ENCODE results near the gene COQ7.

Gene COQ7

GRCh38 chr16:19086322-19087199 lies 19.1 kb downstream of the COQ7 start:
- DNase-seq: peak; percentile 52

- no peak for DNase-seq
Observed at GRCh38 chr16:19088341-19088916, 21.0 kb downstream of the COQ7 start.

DNA sequence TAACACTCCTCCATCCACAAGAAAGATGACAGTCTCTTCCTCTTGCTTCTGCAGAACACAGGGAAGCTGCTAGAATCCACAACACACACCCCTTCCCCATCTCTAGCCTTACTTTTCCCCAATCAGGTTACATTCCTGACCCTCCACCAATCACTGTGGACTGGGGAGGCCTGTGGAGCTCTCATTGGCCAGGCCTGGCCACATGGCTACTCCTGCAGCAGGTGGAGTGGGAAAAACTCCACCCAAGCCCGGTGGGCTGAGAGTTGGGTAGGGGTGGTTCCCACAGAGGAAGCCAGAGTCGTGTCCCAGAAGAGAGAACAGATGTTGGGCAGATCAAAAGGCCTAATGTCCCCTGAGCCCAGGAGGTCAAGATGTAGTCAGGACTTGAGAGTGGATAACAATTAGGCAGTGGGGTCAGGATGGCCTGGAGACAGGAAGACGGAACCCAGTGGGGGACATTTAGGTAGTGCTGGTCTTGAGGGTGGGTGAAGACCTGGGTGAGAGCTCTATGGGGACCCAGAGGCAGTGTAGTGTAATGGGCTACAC lies 22.1 kb downstream of the COQ7 start:
- DNase-seq: no peak

DNA sequence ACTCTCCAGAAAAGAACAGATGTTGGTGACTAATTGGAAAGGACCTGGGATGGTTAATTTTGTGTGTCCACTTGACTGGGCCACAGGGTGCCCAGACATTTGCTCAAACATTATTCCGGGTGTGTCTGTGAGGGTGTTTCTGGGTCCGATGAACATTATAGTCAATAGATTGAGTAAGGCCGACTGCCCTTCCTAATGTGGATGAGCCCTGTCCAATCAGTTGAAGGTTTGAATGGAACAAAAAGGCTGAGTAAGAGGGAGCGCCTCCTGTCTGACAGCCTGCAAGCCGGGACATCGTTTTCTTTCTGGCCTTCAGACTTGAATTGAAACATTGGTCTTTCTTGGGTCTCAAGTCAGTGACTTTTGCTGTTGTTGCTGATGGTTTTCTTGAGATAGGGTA lies 23.5 kb downstream of the COQ7 start:
- no peak for DNase-seq

GRCh38 chr16:19092653-19093410 lies 25.4 kb downstream of the COQ7 start:
- no peak for DNase-seq

DNA sequence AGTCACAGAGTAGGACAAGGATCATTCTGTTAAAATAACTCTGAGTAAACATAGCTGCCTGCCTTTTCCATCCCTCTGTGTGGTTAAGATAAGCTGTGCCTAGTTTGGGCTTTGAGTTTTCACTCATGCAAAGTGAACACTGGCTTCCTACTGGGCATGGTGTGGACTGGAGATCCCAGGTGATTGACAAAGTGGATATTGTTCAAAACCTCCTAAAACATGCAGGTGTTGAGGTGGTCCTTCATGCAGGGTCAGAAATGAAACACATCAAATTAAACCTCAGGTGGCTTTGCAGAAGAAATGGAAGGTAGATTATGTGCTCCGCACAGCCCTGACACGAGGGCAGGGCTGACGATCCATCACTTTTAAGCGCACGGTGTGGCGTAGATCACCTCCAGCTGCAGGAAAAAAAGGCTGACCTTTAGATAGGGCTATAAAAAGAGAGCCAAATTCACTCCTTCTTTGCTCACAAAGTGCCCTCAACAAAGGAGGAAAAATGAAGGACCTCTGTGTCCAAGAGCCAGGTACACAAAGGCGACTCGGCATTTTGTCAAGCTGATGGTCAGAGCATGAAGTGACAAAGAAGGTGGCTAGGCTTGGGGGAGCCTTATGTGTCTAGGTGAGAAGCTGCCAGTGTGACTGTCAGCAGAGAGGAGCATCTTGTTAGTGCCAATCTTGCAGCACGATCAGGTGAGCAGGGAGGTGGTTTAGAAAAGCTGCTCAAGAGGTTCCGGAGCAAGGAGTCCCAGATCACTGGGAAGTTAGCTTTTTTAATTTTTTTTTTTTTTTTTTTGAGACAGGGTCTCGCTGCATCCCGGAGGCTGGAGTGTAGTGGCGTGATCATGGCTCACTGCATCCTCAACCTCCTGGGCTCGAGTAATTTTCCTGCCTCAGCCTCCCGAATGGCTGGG lies 26.5 kb downstream of the COQ7 start:
- no peak for DNase-seq

- DNase-seq: no peak
Observed at GRCh38 chr16:19094542-19095365, 27.3 kb downstream of the COQ7 start.

DNA sequence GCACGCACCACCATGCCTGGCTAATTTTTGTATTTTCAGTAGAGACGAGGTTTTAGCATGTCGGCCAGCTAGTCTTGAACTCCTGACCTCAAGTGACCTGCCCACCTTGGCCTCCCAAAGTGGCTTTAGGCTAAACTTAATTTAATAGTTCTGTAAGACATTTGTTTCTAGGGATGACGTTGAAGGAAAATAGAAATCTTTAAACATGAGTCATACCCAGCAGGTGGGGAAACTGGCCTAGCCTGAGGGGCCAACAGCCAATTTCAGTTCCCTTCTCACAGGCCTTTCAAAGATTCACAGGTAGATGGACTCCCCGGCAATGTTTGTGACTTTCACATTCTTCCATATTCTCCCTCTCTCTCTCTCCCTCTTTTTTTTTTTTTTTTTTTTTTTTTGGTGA lies 28.2 kb downstream of the COQ7 start:
- no peak for DNase-seq

GRCh38 chr16:19098173-19098572 lies 30.8 kb downstream of the COQ7 start:
- DNase-seq: no peak

GRCh38 chr16:19102187-19102872 lies 34.9 kb downstream of the COQ7 start:
- DNase-seq: no peak

DNA sequence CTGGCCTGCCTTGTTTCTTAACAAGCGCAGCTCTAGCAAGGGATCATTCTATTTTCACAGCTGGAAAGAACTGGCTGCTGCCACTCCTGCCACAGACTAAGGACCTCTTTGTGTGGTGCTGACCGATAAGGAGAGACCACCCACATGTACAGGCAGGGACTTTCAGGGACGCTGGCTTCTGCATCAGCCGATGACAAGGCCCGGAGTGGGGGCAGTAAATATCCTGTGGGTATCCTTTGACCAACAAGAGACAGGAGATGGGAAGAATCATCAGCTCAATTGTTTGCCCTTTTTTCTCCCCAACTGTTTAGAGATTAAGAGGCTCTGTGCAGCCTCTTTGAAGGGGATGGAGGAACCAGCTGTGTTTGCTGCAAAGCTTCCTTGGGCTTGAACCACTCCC lies 37.2 kb downstream of the COQ7 start:
- no peak for DNase-seq

DNA sequence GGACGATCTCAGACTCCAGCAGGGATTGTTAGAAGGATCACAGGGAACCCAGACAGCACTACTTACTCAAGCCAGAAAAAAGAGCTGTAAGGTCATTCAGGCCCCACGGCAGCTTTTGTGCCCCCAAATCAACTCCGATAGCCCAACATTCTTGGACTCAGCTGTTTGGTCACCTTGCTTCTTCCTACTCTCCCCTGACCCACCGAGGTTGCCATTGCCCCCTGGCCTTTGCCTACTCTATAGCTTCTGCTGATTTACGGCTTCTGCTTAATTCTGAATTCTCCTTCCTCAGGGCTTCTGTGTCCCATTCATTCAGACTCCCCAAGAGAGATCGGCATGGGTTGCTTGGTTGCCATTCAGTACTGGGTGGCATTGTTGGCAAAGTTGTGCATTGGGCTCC lies 37.7 kb downstream of the COQ7 start:
- DNase-seq: no peak

DNA sequence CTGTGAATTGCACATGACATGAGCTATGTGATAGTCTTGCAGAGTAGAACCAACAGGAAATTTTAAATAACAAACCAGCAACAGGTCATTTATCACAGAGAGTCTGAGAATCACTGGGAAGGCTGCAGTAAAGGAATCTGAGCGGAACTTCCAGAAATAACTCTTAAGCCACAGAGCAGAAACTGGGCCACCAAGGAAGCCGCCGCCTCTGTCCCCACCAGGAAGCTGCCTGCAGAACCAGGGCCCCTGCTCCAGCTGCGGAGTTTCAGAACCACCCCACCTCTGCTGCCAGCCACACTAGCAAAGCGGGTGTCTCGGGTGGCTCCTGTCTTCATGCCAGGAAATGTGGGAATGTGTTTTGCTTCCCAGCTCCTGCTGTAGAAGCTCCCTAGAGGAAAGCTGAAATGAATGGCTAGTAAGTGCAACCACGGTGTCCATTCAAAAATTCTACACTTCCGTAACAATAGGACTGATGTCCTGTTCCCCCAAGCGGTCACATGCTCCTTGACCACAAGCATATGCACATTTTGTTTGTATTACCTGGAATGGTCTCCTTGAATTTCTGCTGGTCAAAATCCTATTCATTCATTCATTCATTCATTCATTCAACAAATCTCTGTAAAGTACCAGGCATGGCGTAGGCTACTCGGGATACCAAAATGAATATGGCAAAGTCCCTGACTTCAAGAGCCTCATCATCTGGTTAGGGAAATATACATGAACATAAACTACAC lies 38.6 kb downstream of the COQ7 start:
- no peak for DNase-seq

DNA sequence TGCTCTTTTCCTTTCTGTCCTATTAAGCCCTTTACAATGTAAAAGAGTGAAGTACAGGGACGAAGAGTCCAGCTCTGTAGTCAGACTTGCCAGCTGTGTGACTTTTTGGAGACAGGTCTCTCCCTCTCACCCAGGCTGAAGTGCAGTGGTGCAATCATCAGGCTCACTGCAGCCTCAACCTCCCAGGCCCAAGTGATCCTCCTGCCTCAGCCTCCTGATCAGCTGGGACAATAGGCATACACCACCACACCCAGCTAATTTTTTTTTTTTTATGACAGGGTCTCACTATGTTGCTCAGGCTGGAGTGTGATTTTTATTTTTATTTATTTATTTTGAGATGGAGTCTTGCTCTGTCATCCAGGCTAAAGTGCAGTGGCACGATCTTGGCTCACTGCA lies 39.2 kb downstream of the COQ7 start:
- no peak for DNase-seq

- DNase-seq: no peak
Observed at GRCh38 chr16:19108409-19109287, 41.2 kb downstream of the COQ7 start.

DNA sequence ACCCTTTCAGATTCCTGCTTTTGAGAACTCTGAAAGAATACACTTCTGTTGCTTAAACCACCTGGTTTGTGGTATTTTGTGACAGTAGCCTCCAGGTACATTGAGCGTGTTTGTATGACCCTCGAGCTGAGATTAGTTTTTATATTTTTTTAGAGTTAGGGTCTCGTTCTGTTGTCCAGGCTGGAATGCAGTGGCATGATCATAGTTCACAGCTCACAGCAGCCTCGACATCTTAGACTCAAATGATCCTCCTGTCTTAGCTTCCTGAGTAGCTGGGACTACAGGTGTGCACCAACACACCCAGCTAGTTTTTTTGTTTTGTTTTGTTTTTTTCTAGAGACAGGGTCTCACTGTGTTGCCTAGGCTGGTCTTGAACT lies 41.9 kb downstream of the COQ7 start:
- DNase-seq: no peak

- no peak for DNase-seq
Observed at GRCh38 chr16:19110537-19111360, 43.3 kb downstream of the COQ7 start.

GRCh38 chr16:19112099-19112407 lies 44.6 kb downstream of the COQ7 start:
- no peak for DNase-seq
